ENCODE results near the gene RNASEH2A.

The RNASEH2A gene

GRCh38 chr19:12806242-12807081 is at the start of gene RNASEH2A:
Gene RNASEH2A (plus strand): TSS chr19:12806584. CDS start chr19:12806674, 90 bp downstream.
- DNase-seq: peak; percentile 88

- peak; percentile 53 for DNase-seq
Observed at GRCh38 chr19:12757544-12758274, 48.7 kb upstream of the RNASEH2A start.

GRCh38 chr19:12759686-12760085 is 46.7 kb upstream of the RNASEH2A start:
- no peak for DNase-seq

GRCh38 chr19:12763100-12763499 is 43.3 kb upstream of the RNASEH2A start:
- no peak for DNase-seq

- no peak for DNase-seq
Observed at GRCh38 chr19:12764698-12765097, 41.7 kb upstream of the RNASEH2A start.

GRCh38 chr19:12766051-12766521 is 40.3 kb upstream of the RNASEH2A start:
- DNase-seq: no peak

- DNase-seq: no peak
Observed at GRCh38 chr19:12767150-12767549, 39.2 kb upstream of the RNASEH2A start.

- no peak for DNase-seq
Observed at GRCh38 chr19:12767666-12768065, 38.7 kb upstream of the RNASEH2A start.

- peak; percentile 52 for DNase-seq
Observed at GRCh38 chr19:12769689-12770088, 36.7 kb upstream of the RNASEH2A start.

GRCh38 chr19:12770922-12771321 is 35.5 kb upstream of the RNASEH2A start:
- DNase-seq: no peak

- no peak for DNase-seq
Observed at GRCh38 chr19:12772323-12772722, 34.1 kb upstream of the RNASEH2A start.

- DNase-seq: no peak
Observed at GRCh38 chr19:12773571-12773970, 32.8 kb upstream of the RNASEH2A start.

GRCh38 chr19:12774588-12775555 is 31.5 kb upstream of the RNASEH2A start, which contains the start of gene HOOK2:
Gene HOOK2 (minus strand): TSS chr19:12775552. CDS start chr19:12775449, 103 bp downstream.
- DNase-seq: no peak

GRCh38 chr19:12777217-12778016 is 29.0 kb upstream of the RNASEH2A start:
- peak; percentile 65 for DNase-seq

GRCh38 chr19:12778017-12778904 is 28.1 kb upstream of the RNASEH2A start:
- peak; percentile 73 for DNase-seq

- no peak for DNase-seq
Observed at GRCh38 chr19:12778905-12779161, 27.6 kb upstream of the RNASEH2A start.

- peak; percentile 69 for DNase-seq
Observed at GRCh38 chr19:12779162-12779993, 27.0 kb upstream of the RNASEH2A start.

GRCh38 chr19:12782174-12782423 is 24.3 kb upstream of the RNASEH2A start:
- DNase-seq: no peak

GRCh38 chr19:12782424-12783290 is 23.7 kb upstream of the RNASEH2A start:
- peak; percentile 85 for DNase-seq

All from NCI-H1092 (cell line).